Loucy (cell line): ENCODE measurements around the gene UGT1A9.

Experiments used
- EZH2phosphoT487 ChIP-seq: fragments of 200-600 bp; IDR thresholded peaks from 2 replicates; pipeline ENCODE4 v1.6.1; 2018; ENCODE audit warnings: antibody characterized with exemption, mild to moderate bottlenecking, moderate library complexity, borderline replicate concordance
- TF ChIP-seq, protein P1 (sequence below): fragments of 200-600 bp; sonication (generic); conservative IDR thresholded peaks from 2 replicates; pipeline ENCODE4 v1.5.1; 2014; ENCODE audit warnings: mild to moderate bottlenecking, antibody characterized with exemption, low read length

DNA sequence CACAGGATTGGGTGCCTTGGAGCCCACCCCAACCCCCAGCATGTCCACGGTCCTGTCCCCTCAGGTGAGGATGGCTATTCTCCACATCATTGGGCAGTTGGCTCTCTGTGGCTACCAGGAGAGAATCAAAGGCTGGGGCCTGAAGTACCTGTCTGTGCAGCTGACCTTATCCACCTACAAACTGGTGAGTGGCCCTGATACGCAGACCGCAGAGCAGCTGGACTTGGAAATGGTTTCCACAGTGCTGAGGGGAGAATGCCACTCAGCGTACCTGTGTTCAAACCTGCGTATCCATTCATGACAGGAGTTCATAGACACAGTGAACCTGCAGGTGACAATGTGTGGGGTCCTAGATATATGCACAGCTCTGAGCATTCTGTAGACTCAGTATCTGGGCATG lies 128.0 kb downstream of the UGT1A9 start:
- TF ChIP-seq, protein P1, sequence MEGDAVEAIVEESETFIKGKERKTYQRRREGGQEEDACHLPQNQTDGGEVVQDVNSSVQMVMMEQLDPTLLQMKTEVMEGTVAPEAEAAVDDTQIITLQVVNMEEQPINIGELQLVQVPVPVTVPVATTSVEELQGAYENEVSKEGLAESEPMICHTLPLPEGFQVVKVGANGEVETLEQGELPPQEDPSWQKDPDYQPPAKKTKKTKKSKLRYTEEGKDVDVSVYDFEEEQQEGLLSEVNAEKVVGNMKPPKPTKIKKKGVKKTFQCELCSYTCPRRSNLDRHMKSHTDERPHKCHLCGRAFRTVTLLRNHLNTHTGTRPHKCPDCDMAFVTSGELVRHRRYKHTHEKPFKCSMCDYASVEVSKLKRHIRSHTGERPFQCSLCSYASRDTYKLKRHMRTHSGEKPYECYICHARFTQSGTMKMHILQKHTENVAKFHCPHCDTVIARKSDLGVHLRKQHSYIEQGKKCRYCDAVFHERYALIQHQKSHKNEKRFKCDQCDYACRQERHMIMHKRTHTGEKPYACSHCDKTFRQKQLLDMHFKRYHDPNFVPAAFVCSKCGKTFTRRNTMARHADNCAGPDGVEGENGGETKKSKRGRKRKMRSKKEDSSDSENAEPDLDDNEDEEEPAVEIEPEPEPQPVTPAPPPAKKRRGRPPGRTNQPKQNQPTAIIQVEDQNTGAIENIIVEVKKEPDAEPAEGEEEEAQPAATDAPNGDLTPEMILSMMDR, result no peak
- no peak for TF ChIP-seq EZH2phosphoT487
